CD4-positive, alpha-beta T cell treated with Interleukin-21 for 1 hour (primary cell): ENCODE data around the gene NHP2.
"Not testable (repeated sequence)": the region's sequence is repeated elsewhere in the genome, so short reads cannot be mapped to it uniquely, and the experiment has no call there.

Experiments used
- DNase-seq: peaks from one replicate; pipeline ENCODE4 v3.0.0-alpha.2; 2020

The NHP2 gene

DNA sequence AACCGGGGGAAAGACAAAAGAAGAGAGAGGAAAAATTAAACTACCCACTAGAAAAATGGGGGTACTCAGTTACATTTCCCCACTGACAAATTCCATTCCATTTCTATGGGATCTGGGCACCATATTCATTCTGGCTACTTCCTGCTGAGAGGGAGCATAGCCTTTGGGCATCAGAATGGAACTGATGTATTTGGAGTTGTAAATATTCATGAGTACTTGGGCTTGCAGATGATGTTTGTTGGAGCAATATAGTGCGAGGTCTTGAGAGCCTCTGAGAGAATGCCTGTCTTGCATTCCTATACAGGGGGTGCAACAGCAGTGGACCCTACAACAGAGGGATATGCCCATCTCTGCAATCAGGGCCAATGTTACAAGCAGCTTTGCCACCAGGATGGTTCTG lies 16.8 kb upstream of the NHP2 start:
- no peak for DNase-seq

DNA sequence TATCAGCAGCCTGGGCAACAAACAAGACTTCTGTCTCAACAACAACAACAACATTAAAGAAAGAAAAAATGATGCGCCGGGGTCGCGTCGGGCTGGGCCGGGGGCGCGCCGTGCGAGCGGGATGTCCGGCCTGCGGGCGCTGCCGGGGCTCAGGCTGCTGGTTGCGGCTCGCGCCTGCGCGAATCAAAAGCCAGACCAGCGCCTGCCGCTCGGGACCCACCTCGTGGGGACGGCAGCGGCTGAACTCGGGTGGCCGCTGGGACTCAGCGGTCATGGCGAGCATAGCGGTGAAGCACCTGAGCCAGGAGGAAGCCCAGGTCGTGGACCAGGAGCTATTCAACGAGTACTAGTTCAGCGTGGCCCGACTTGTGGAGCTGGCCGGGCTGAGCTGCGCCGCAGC lies 11.9 kb upstream of the NHP2 start:
- DNase-seq, result no peak

DNA sequence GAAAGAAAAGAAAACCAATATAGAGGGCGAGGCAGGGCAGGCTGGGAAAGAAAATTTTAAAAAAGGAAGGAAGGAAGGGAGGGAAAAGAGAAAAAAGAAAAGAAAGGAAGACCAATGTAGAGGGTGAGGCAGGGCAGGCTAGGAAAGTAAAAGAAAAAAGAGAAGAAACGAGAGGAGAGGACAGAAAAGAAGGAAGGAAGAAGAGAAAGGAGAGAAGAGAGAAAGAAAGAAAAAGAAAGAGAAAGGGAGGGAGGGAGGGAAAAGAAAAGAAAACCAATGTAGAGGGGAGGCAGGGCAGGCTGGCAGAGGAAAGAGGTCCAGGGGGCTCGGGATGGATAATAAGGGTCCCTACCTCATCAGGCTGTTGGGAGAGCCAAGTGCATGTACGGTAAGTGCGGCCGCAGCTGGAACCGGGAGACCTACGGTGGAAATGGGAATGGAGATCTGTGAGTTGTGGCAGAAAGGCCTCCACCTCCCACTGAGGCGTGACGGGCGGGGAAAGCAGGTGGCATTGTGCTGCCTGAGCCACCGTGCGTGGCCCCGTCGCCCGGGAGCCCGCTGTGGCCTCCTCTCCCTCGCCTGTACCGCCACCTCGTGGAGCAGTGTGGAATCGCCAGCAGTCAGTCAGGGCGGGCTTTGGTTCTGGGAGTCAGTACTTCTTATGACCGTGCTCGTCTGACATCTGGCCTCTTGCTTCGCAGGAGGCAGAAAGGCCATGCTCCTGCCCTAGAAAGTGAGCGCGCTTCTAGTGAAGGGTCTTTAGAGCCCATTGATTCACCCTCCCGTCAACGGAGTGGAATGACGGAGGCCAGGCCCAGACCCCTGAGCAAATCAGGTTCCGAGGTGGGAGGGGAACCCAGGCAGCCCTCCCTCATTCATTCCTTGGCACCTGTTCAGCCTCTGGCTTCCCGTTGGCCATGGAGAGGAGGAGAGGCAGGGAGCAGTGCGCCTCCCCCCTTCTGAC lies 10.4 kb upstream of the NHP2 start:
- DNase-seq, result peak; percentile 90

DNA sequence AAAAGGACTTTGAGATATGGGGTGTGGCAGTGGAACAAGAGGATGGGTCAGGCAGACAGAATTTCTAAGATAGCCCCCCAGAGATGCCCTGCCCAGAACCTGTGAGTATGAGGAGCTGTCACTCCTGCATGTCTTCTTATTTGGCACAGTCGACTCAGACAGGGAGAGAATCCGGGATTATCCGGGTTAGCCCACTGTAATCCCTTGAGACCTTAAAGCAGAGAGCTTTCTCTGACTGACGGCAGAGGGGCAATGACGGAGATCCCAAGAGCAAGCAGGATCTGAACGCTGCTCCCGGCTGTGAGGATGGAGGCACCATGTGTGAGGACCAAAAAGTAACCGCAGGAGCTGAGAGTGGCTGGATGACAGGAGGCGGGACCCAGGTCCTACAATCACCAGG lies 8.8 kb upstream of the NHP2 start:
- no peak for DNase-seq

DNA sequence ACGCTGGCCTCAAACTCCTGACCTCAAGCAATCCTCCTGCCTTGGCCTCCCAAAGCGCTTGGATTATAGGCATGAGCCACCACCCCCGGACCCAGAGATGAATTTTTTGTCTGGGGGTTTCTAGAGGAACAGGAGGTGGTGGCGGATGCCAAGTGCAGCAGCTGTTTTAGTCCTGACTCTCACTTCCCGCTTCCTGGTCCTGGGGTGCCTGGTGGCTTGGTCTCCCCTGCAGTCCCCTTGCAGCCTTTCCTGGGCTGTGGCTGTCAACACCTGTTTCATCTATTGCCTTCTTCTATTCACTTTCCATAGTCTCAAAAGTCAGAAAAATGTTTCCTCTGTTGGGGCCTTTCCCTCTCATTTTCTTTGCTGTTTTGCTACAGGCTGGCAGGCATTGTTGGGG lies 6.5 kb upstream of the NHP2 start:
- DNase-seq, result no peak

DNA sequence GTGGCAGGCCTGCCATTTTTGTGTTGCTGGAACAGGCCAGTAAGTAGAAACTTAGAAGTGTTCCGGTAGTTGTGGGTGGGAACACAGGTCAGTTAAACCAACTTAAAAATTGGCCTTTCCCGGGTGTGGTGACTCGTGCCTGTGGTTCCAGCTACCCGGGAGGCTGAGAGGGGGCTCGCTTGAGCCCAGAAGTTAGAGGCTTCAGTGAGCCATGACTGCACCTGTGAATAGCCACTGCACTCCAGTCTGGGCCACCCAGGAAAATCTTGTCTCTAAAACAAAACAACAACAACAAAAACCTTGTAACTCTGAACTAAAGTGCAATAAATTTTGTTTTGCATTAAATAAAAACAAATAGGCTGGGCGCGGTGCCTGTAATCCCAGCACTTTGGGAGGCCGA lies 1.4 kb upstream of the NHP2 start:
- DNase-seq, result no peak

DNA sequence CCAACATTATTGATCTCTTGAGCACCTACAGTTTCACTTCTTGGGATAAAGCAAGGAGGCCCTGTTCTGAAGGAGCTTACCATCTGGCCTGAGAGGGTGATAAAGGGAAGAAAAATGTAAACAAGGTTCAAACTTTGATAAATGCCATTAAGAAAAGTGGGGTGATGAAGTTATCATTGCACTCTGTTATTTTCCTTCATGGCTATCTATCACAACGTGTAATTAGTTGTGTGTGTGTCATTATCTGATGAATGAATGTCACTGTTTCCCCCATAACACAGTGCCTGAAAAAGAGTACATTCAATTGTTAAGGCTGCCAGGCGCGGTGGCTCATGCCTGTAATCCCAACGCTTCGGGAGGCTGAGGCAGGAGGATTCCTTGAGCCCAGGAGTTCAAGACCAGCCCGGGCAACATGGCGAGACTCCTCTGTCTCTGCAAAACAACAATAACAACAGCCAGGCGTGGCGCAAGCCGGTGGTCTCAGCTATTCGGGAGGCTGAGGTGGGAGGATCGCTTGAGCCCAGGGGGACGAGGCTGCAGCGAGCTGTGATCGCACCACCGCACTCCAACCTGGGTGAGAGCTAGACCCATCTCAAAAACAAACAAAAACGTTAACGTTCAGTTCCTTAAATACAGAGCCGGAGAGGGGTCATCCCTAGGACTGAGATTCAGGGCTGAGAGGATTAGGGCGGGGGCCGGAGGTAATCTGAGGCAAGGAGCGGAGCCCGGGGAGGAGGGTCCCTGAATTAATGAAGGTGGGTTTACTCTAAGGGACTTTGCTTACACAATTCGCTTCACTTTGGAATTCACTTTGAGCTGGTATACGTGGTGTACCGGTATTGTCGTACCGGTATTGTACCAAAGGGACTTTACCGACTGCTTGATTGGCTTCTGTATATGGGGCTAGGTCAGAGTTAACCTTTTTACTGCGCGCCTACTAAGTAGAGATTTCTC lies 917 bp downstream of the NHP2 start:
- DNase-seq, result no peak

DNA sequence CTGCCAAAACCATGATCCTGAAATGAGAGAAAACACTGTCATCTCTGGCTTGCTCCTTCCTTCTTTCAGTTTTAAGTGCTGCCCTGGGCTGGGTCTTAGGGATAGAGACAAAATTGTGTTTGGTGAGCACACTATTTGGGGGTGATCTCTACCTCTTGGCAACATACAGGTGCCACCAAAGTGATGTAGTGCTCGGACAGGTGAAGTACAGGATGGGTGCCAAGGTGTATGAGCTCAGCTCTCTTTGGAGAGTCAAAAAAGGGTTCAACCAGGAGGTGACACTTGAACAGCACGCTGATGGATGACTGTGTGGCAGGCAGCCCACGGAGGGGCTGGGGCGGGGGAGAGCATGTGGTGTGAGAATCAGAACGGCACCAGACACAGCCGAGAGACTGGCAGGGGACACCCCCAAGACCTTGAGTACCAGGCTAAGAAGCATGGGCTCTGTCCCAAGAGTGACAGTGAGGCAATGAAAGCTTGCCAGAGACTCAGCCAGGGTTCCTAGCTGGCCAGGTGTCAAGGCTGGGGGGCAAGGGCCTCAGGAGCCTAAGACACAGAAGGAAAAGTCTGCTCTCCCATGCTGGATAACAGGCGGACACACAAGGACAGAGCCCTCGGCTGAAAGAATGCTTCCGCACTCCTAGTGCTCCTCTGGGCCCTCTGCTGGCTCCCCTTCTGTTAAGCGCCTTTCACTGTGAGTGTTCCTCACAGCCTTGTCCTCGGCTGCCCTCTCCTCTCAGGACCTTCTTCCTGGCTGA lies 2.5 kb downstream of the NHP2 start:
- no peak for DNase-seq

DNA sequence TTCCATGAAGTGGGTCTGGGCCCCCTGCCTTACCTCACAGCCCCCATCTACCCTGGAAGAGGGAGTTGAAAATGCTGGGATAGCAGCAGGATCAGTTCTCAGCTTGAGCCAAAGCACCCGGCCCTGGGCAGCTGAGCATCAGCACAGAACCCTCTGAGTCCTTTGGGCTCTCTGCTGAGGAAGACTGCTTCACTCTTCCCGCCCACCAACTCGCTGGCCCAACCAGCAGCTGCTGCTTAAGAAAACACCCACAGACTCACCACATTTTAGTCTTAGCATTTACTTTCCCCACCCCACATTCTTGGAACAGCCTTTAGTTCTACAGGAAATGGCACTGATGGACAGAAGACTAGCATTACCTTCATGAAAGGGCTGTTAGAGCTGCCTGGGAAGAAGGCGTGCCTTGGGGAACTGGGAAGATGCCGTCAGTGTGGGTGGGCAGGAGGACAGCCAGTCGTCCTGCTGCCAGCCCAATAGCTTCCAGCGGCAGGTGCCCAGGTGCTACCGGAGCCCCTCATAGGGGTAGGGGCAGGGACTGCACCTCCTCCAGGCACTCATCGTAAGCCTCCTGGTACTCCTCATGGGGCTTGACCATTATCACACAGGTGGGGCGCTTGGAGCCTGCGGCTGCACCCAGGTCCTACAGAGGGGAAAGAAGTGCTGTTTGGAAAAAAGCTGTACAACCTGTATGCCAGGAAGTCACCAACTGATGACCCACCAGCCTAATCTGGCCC lies 4.3 kb downstream of the NHP2 start:
- no peak for DNase-seq

DNA sequence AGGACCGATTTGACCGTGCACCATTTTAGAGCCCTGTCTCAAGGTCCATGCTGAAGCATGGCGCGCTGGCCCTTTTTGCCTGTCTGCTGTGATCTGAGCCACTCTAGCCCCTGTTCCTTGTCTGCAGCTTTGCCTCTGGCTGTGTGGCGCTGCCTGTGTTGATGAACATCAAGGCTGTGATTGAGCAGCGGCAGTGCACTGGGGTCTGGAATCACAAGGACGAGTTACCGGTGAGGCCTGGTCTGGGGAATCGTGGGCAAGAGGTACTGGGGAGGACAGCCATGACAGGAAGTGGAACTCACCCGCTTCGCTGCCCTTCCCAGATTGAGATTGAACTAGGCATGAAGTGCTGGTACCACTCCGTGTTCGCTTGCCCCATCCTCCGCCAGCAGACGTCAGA lies 6.3 kb downstream of the NHP2 start:
- DNase-seq, result no peak

DNA sequence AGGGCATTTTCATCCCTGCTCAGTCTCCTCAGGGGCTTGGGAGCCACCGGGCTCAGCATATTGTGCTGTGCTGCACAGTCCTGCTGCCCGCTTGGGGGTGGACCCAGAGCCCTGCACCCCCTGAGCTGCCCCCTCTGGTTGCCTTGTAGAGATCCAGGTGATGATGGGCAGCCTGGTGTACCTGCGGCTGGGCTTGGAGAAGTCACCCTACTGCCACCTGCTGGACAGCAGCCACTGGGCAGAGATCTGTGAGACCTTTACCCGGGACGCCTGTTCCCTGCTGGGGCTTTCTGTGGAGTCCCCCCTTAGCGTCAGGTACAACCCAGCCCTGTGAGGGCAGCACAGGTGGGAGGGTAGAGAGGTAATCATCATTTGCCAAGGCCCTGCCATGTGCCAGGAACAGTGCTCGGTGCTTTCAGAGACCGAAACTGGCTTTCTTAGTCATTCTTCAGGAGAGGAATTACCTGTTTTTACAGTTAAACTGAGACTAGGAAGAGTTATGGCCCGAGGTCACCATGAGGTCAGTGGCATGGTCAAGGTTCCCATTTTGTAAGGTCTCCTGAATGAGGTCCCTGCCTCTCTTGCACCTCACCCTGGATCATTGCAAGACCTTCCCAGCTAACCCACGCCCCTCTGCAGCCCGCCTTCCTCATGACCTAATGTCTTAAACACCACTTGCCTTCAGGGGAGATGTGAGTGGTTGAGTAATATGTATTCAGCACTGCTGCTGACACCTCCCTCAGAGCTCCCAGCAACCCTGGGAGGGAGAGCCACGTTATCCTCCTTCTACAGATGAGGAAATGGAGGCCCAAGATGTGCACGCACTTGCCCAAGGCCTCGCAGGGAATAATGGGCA lies 7.5 kb downstream of the NHP2 start:
- DNase-seq, result peak; percentile 79

DNA sequence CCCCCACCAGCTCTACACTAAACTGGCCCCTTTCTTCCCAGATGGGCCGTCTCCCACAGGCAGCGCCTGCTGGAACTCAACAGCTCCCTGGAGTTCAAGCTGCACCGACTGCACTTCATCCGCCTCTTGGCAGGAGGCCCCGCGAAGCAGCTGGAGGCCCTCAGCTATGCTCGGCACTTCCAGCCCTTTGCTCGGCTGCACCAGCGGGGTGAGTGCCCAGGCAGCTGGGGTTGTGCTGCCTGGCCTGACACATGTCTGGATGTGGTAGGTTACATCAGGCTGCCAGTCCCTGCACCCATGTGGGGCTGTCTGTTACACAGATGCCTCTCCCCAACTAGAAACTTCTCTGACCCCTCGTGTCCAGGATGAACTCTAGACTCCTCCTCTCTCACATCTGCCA lies 9.8 kb downstream of the NHP2 start:
- no peak for DNase-seq

DNA sequence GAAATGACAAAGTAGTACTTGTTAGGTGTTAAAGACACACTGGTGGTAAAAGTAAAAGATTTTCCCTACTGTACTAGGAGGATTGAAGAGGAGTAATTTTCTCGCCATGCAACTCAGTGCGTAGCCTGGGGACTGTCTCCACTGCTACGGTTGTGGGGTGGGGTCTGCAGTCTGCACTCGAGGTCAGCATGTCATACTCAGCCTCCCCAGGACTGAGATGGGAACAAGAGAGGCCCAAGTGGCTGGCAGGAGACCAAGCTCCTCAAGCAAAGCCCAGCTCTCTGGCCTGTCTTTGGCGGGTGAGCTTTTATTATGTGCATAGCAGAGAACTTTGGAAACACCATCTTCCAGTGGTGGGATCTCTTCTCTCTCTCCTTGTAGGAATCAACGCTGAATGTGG lies 10.4 kb downstream of the NHP2 start:
- no peak for DNase-seq

DNA sequence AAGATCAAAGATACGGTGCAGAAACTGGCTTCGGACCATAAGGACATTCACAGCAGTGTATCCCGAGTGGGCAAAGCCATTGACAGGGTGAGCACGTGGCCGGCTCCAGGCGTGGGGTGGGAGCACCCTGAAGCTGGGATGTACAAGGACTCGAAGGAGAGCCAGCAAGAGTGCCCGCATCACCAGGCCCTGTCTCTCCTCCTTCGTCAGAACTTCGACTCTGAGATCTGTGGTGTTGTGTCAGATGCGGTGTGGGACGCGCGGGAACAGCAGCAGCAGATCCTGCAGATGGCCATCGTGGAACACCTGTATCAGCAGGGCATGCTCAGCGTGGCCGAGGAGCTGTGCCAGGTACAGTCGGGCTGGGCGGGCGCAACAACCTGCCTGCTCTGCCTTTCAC lies 11.0 kb downstream of the NHP2 start:
- no peak for DNase-seq

DNA sequence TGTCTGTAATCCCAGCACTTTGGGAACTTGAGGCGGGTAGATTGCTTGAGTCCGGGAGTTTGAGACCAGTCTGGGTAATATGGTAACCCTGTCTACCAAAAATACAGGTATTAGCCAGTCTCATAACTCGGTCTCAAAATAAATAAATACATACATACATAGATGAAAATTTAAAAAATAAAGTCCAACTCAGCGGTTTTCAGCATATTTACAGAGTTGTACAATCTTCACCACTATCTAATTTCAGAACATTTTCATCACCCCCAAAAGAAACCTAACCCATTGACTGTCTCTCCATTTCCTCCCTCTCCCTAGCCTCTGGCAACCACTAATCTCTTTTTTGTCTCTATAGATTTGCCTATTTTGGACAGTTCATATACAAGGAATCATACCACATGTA lies 12.1 kb downstream of the NHP2 start:
- DNase-seq, result no peak

DNA sequence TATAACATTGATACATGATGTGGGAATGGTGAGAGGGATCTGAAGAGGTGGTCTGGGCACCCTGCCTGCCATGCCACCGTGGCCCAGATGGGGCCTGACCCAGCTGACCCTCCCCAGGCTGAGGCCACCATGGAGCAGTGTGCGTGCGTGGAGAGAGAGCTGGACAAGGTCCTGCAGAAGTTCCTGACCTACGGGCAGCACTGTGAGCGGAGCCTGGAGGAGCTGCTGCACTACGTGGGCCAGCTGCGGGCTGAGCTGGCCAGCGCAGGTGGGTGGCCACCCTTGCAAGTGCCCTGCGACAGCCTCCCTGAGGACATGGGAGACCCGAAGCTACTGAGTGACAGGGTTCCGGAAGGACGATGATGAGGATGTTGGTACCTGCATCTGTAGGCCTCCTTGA lies 15.7 kb downstream of the NHP2 start:
- no peak for DNase-seq

DNA sequence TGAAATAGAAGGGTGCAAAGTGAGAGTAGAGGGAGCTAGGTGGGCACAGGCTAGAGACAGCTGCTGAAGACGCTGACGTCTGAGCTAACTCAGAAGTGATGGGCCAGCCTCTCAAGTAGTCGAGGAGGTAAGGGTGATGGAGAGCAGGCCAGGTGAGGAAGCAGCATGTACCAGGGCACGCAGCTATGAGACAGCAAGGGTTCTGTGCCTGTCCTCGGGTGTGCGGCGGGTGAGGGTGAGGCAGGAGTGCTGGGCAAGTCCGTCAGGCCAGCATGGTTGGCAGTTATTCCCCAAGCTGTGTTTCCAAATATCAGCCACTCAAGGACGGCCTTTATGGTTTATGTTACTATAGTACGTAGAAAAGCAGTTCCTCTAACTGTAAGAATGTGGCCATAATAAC lies 16.7 kb downstream of the NHP2 start:
- DNase-seq, result no peak

DNA sequence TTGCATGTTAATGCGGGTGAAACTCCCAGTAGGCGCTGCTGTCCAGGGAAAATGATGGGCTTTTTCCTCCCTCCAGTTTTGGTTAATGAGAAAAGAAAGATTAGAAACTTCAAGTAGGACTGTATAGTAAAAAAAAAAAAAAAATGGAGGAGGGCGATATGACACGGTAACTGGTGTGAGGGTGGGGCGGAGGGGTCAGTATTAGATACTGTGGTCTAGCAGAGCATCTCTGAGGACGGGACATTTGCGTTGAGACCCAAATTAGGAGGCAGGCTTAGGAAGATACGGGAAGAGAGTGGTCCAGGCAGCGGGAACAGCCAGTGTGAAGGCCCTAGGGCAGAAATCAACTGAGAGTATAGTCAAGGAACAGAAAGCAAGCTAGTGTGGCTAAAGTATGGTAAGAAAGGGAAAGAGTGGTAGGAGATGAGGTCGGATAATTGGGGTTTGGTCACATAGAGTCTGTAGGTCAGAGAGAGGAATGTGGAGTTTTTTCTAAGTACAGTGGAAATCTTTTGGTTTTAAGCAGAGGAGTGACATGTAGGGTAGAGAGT lies 22.2 kb downstream of the NHP2 start:
- DNase-seq, result no peak

DNA sequence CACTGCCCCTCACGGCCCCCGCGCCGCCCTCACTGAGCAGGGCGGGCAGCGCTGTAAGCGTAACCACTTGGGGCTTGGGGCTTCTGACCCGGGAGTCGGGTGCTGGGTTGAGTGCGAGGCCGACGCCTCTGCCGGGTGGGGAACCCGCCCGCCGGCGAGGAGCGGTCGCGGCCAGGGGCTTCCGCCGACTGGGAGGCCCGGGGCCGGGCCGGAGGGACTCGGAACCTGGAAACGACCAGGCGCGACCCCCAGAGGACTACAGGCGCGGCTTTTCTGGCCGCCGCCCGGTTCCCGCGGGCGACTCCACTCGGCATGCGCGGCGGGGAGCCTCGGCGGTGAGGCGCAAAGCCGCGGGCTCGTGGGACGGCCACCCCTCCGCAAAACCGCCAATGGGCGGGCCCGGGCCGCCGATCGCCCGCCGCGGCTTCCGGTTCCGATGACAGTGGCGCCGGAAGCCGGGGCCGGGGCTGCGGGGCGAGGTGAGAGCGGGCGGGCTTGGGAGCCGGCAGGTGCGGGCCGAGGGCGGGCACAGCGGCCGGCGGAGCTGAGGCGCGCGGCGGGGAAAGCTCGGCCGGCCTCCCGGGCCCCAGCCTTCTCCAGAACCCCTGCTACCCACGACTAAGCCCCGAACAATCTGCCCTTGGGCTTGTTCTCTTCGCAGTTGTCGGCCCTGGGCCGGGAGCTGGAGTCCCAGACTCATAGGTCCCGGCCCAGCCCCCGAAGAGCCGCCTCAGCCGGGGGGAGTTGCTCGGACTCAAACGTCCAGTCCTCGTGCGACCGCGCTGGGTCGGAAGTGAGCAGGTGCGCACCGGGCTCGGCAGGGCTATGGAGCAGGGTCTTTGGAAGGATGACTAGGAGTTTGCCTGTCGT lies 22.9 kb downstream of the NHP2 start, which contains the start of gene RMND5B:
Gene RMND5B (plus strand): TSS at position 439 of the 870 bp plus-strand sequence. CDS start 7,106 bp downstream, outside the sequence.
- DNase-seq, result peak; percentile 86

DNA sequence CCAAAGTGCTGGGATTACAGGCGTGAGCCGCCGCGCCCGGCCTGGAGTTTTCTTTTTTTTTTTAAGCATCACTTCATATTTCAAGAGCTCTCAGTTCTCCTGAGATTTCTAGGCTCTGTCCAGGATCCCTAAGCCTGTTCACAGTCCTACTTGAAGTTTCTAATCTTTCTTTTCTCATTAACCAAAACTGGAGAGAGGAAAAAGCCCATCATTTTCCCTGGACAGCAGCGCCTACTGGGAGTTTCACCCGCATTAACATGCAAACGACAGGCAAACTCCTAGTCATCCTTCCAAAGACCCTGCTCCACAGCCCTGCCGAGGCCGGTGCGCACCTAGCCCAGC lies 23.5 kb downstream of the NHP2 start:
- DNase-seq, result not testable (repeated sequence)
